UCSD-AML1 (cell line): Measurements from ENCODE around the gene UNC80.

Experiments
- DNase-seq: peaks from one replicate; lab custom pipeline; 2025; ENCODE audit not compliant: unreplicated experiment; lab: John Stamatoyannopoulos, UW

UNC80 gene

GRCh38 chr2:209960676-209961630 is 189.3 kb downstream of the UNC80 start:
- peak; percentile 9 for DNase-seq

- no peak for DNase-seq
Measured at GRCh38 chr2:209965723-209966122, 194.1 kb downstream of the UNC80 start.

GRCh38 chr2:209969692-209970091 is 198.1 kb downstream of the UNC80 start:
- no peak for DNase-seq

GRCh38 chr2:209970271-209970670 is 198.6 kb downstream of the UNC80 start:
- DNase-seq = no peak

GRCh38 chr2:209970711-209971110 is 199.1 kb downstream of the UNC80 start:
- no peak for DNase-seq

GRCh38 chr2:209973328-209973727 is 201.7 kb downstream of the UNC80 start:
- no peak for DNase-seq

GRCh38 chr2:209974576-209974975 is 202.9 kb downstream of the UNC80 start:
- no peak for DNase-seq

GRCh38 chr2:209976698-209977385 is 205.2 kb downstream of the UNC80 start:
- no peak for DNase-seq

GRCh38 chr2:209977386-209978239 is 206.0 kb downstream of the UNC80 start:
- no peak for DNase-seq

GRCh38 chr2:209984291-209984690 is 212.7 kb downstream of the UNC80 start:
- DNase-seq = no peak

- DNase-seq = no peak
Measured at GRCh38 chr2:209985874-209986273, 214.2 kb downstream of the UNC80 start.

GRCh38 chr2:209986415-209986814 is 214.8 kb downstream of the UNC80 start:
- no peak for DNase-seq

GRCh38 chr2:209988010-209988409 is 216.4 kb downstream of the UNC80 start:
- no peak for DNase-seq

GRCh38 chr2:209990838-209991237 is 219.2 kb downstream of the UNC80 start:
- no peak for DNase-seq

- no peak for DNase-seq
Measured at GRCh38 chr2:209993968-209994367, 222.3 kb downstream of the UNC80 start.

GRCh38 chr2:209998596-209998995 is 227.0 kb downstream of the UNC80 start:
- no peak for DNase-seq

GRCh38 chr2:210000464-210001324 is 229.1 kb downstream of the UNC80 start:
- no peak for DNase-seq

- peak; percentile 97 for DNase-seq
Measured at GRCh38 chr2:210002158-210003157, 230.8 kb downstream of the UNC80 start, which contains the start of gene RPE. Gene RPE (plus strand): TSS chr2:210002638. CDS start chr2:210002662, 24 bp downstream.

GRCh38 chr2:210003359-210003758 is 231.7 kb downstream of the UNC80 start:
- DNase-seq = no peak
